HEK293T (cell line): Measurements from ENCODE around the gene PSME1.
A peak's percentile ranks its signal among the peaks of the same experiment; 100 is the strongest.

Experiments
- HDGF ChIP-seq: fragments of 450-650 bp; IDR thresholded peaks from 2 replicates; pipeline ENCODE4 v1.6.1; 2017; ENCODE audit warnings: antibody characterized with exemption, borderline replicate concordance
- LEF1 ChIP-seq: fragments of 450-650 bp; IDR thresholded peaks from 2 replicates; pipeline ENCODE4 v1.6.1; 2017; ENCODE audit warnings: mild to moderate bottlenecking, borderline replicate concordance
- PKNOX1 ChIP-seq: fragments of 450-650 bp; IDR thresholded peaks from 2 replicates; pipeline ENCODE4 v1.6.1; 2016
- SP1 ChIP-seq: fragments of 450-650 bp; IDR thresholded peaks from 2 replicates; pipeline ENCODE4 v1.6.1; 2017

GRCh38 chr14:24146453-24146977 lies 10.5 kb downstream of the PSME1 start, which contains the start of gene PSME2:
- TF ChIP-seq HDGF (no peak), SP1 (no peak), LEF1 (no peak), PKNOX1 (0 out of 2 replicates have a peak, but pooled peaks have one; percentile 40)
